Stimulated activated CD4-positive, alpha-beta T cell treated with anti-CD3 and anti-CD28 coated beads, Interleukin-15, amount 100 ng/mL, for 1 hour (primary cell): ENCODE measurements around the gene TUBB2B.

ENCODE experiments used
- DNase-seq, 2 donors: peaks; one replicate each; pipeline ENCODE4 v3.0.0-alpha.2; 2020; ENCODE audit warnings: low read depth in 1 of 2, low spot score in 1 of 2

Gene TUBB2B

GRCh38 chr6:3235486-3235885 lies 8.0 kb upstream of the TUBB2B start:
- no peak for DNase-seq

- no peak for DNase-seq
Observed at GRCh38 chr6:3233904-3234303, 6.5 kb upstream of the TUBB2B start.

- DNase-seq = no peak
Observed at GRCh38 chr6:3233321-3233720, 5.9 kb upstream of the TUBB2B start.

- DNase-seq = no peak
Observed at GRCh38 chr6:3232017-3232945, 4.8 kb upstream of the TUBB2B start.

- no peak for DNase-seq
Observed at GRCh38 chr6:3231247-3232016, 4.0 kb upstream of the TUBB2B start.

GRCh38 chr6:3230900-3231246 lies 3.4 kb upstream of the TUBB2B start:
- no peak for DNase-seq

GRCh38 chr6:3230256-3230882 lies 2.9 kb upstream of the TUBB2B start:
- no peak for DNase-seq

- no peak for DNase-seq
Observed at GRCh38 chr6:3229566-3230178, 2.2 kb upstream of the TUBB2B start.

GRCh38 chr6:3228771-3229565 lies 1.5 kb upstream of the TUBB2B start:
- no peak for DNase-seq

- DNase-seq = no peak
Observed at GRCh38 chr6:3228046-3228671, 706 bp upstream of the TUBB2B start.

- DNase-seq = no peak
Observed at GRCh38 chr6:3226481-3227362, 731 bp downstream of the TUBB2B start.

- DNase-seq = no peak
Observed at GRCh38 chr6:3226042-3226441, 1.4 kb downstream of the TUBB2B start.

- no peak for DNase-seq
Observed at GRCh38 chr6:3222506-3223038, 4.9 kb downstream of the TUBB2B start.

- DNase-seq = no peak
Observed at GRCh38 chr6:3221578-3221977, 5.9 kb downstream of the TUBB2B start.

GRCh38 chr6:3220366-3220765 lies 7.1 kb downstream of the TUBB2B start:
- no peak for DNase-seq

- DNase-seq = no peak
Observed at GRCh38 chr6:3218266-3218665, 9.2 kb downstream of the TUBB2B start.

GRCh38 chr6:3217286-3217685 lies 10.2 kb downstream of the TUBB2B start:
- DNase-seq = no peak

GRCh38 chr6:3214898-3215297 lies 12.6 kb downstream of the TUBB2B start:
- DNase-seq = no peak

GRCh38 chr6:3213334-3213695 lies 14.1 kb downstream of the TUBB2B start:
- no peak for DNase-seq
